ENCODE measurements around the gene BTRC. TPM values are rescaled to one million over a fixed set of nuclear protein-coding genes. Genes with fewer than 3 reads are reported as not detected.

The BTRC gene
- total RNA-seq, 2 donors from 2014 or later, result 19.8 to 22.4 TPM

GRCh38 chr10:101389986-101390531 lies 36.1 kb downstream of the BTRC start:
- H3K27ac ChIP-seq, result no peak overlapping the region
- no peak for DNase-seq (ENCODE audit: low spot score)
- no peaks in the 10 kb centered on the region for H3K36me3 ChIP-seq
- H3K9me3 ChIP-seq, result no peaks in the 10 kb centered on the region
- TF ChIP-seq CTCF (IDR thresholded peaks at IDR 0.05), result no peak
- no peaks in the 10 kb centered on the region for H3K27me3 ChIP-seq
- no peak overlapping the region for H3K4me3 ChIP-seq
- peaks cover 0 to 19% of the 10 kb centered on the region in 2 donors for H3K4me1 ChIP-seq

DNA sequence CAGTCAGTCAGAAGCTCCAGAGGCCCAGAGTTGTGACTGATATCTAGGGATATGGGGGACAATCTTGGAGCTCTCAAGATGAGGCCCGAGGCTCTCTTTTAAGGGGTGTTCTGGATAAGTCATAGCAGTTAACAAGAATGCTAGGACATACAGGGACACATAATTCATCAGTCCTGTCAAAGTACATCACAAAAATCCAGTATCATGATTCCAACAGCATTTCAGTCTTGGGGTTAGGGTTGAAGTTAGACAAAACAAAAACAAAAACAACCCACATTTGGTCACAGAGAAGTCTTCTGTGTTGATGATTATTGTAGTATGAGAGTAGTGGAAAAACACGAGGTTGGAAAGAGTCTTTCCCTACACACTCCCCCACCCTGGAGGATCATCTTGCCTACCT lies 39.4 kb downstream of the BTRC start:
- H3K27ac ChIP-seq, result no peak overlapping the region
- no peak for DNase-seq (ENCODE audit: low spot score)
- no peak for TF ChIP-seq CTCF (IDR thresholded peaks at IDR 0.05)

DNA sequence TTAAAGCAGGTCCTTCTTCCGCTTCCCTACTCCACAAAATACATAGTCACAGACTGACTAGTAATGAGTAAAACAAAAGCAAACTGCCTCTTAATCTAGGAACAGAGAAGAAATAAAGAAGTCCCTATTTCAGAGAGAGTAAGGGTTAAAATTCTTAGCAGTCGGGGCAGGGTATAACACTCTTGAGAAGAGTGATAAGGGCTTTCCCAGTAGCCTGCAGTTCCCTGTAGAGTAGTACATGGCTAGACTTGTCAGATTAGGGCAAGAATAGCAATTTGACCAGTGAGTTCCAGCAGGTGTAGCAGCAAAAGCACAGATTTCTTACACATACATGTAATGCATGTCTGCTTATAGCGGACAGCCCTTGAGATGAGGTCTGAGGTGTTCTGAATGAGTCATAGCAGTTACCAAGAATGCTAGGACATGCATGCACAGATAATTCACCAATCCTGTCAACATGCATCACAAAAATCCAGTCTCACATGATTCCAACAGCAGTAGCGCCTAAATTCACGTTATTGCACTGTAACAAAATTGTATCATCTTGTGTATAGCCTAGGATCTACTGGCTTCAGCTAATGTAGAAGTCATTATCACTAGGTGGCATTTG lies 40.7 kb downstream of the BTRC start:
- Histone ChIP-seq H3K27me3 (no peaks in the 10 kb centered on the region), H3K9me3 (no peaks in the 10 kb centered on the region), H3K4me1 (peaks cover 0 to 20% of the 10 kb centered on the region in 2 donors), H3K36me3 (no peaks in the 10 kb centered on the region), H3K27ac (peak overlapping the region in 1 of 2 donors; percentile 26), H3K4me3 (no peak overlapping the region)
- no peak for TF ChIP-seq CTCF (IDR thresholded peaks at IDR 0.05)
- DNase-seq (ENCODE audit: low spot score), result no peak

More for the DNA sequence above, 39.4 kb downstream of the BTRC start:
- Histone ChIP-seq H3K4me1 (peaks cover 0 to 20% of the 10 kb centered on the region in 2 donors), H3K4me3 (no peak overlapping the region), H3K9me3 (no peaks in the 10 kb centered on the region), H3K36me3 (no peaks in the 10 kb centered on the region), H3K27me3 (no peaks in the 10 kb centered on the region)

- Histone ChIP-seq H3K36me3 (no peaks in the 10 kb centered on the region), H3K4me1 (peaks cover 0 to 20% of the 10 kb centered on the region in 2 donors), H3K9me3 (no peaks in the 10 kb centered on the region), H3K4me3 (no peak overlapping the region), H3K27ac (no peak overlapping the region), H3K27me3 (no peaks in the 10 kb centered on the region)
- no peak for DNase-seq (ENCODE audit: low spot score)
- no peak for TF ChIP-seq CTCF (IDR thresholded peaks at IDR 0.05)
Measured at GRCh38 chr10:101397140-101397539, 43.2 kb downstream of the BTRC start.

DNA sequence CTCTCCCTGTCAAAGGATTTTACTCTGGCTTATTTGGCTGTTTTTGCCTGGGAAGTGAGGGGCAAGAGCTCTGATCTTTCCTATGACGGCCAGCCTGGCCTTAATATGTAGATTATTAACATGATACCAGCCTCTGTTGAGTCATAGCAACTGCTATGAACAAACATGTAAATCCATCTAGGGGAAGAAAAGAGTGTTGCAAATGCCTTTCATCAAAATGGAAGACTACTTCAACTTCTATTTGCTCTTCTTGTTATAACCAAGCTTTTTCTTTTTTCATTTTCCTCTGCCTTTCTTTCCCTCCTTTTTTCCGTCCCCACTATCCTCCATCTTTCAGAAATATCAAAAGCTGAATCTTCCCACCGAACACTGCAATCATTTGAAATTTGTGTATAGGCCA lies 46.6 kb downstream of the BTRC start:
- Histone ChIP-seq H3K4me1 (peaks cover 0 to 16% of the 10 kb centered on the region in 2 donors), H3K27me3 (no peaks in the 10 kb centered on the region), H3K36me3 (no peaks in the 10 kb centered on the region), H3K4me3 (no peak overlapping the region), H3K27ac (no peak overlapping the region), H3K9me3 (no peaks in the 10 kb centered on the region)
- TF ChIP-seq CTCF (IDR thresholded peaks at IDR 0.05), result no peak
- no peak for DNase-seq (ENCODE audit: low spot score)

DNA sequence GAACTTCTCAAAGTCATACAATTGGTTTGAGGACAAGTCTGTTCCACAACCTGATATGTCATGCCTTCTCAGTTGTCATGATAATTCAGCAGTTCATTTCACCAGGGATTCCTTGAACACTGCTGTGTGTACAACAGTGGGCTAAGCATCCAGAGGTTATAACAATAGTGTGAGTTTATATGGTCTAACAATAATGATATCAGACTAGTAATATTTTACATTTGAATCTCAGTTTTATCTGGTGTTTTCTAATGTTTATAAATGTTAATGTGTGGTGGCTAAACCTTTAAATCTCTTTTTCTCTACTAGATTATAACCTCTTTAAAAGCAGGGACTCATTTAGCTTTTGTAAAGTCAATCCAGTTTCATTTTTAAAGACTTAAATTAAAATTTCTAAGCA lies 48.7 kb downstream of the BTRC start:
- DNase-seq (ENCODE audit: low spot score), result no peak
- H3K27me3 ChIP-seq, result no peaks in the 10 kb centered on the region
- H3K9me3 ChIP-seq, result no peaks in the 10 kb centered on the region
- H3K4me1 ChIP-seq, result peaks cover 0 to 7% of the 10 kb centered on the region in 2 donors
- no peak overlapping the region for H3K27ac ChIP-seq
- TF ChIP-seq CTCF (IDR thresholded peaks at IDR 0.05), result no peak
- no peak overlapping the region for H3K4me3 ChIP-seq
- H3K36me3 ChIP-seq, result no peaks in the 10 kb centered on the region
